Fibroblast of skin of back (primary cell): ENCODE results near the gene NOL3.

Experiments used
- DNase-seq: peaks from one replicate; pipeline ENCODE4 v3.0.0-alpha.2; 2013

NOL3 gene

GRCh38 chr16:67190448-67191399 is 20.4 kb downstream of the NOL3 start:
- no peak for DNase-seq

GRCh38 chr16:67191411-67191994 is 21.2 kb downstream of the NOL3 start:
- no peak for DNase-seq

- peak; percentile 92 for DNase-seq
Measured at GRCh38 chr16:67191995-67192681, 21.8 kb downstream of the NOL3 start, which contains the start of gene E2F4. Gene E2F4, plus strand, starts transcription at chr16:67192155. Its CDS starts 73 bp downstream, at chr16:67192228.

- DNase-seq, result no peak
Measured at GRCh38 chr16:67192781-67193361, 22.5 kb downstream of the NOL3 start.

GRCh38 chr16:67193536-67193935 is 23.2 kb downstream of the NOL3 start:
- no peak for DNase-seq

GRCh38 chr16:67194260-67194659 is 23.9 kb downstream of the NOL3 start:
- no peak for DNase-seq

GRCh38 chr16:67195676-67196075 is 25.3 kb downstream of the NOL3 start:
- no peak for DNase-seq

- DNase-seq, result no peak
Measured at GRCh38 chr16:67196881-67197280, 26.5 kb downstream of the NOL3 start.

GRCh38 chr16:67197704-67198103 is 27.4 kb downstream of the NOL3 start:
- no peak for DNase-seq

- DNase-seq, result peak; percentile 52
Measured at GRCh38 chr16:67198238-67198734, 27.9 kb downstream of the NOL3 start.

- DNase-seq, result no peak
Measured at GRCh38 chr16:67199011-67199807, 28.9 kb downstream of the NOL3 start, which contains the start of gene ELMO3. Gene ELMO3, plus strand, starts transcription at chr16:67199131. Its CDS starts 196 bp downstream, at chr16:67199327.

- DNase-seq, result no peak
Measured at GRCh38 chr16:67199808-67200198, 29.5 kb downstream of the NOL3 start.

- no peak for DNase-seq
Measured at GRCh38 chr16:67200491-67200890, 30.2 kb downstream of the NOL3 start.

GRCh38 chr16:67201411-67202345 is 31.3 kb downstream of the NOL3 start:
- no peak for DNase-seq

- DNase-seq, result no peak
Measured at GRCh38 chr16:67202426-67202825, 32.1 kb downstream of the NOL3 start.

- DNase-seq, result no peak
Measured at GRCh38 chr16:67202956-67203493, 32.7 kb downstream of the NOL3 start.

- DNase-seq, result no peak
Measured at GRCh38 chr16:67204076-67204475, 33.7 kb downstream of the NOL3 start.

- DNase-seq, result no peak
Measured at GRCh38 chr16:67206129-67206837, 35.9 kb downstream of the NOL3 start.

GRCh38 chr16:67206838-67207248 is 36.5 kb downstream of the NOL3 start:
- DNase-seq, result no peak
